HG03520 (cell line): Measurements from ENCODE around the gene MAPK6.
A peak's percentile ranks its signal among the peaks of the same experiment; 100 is the strongest.

Source experiments
- ATAC-seq: cut with Tn5 transposase; IDR thresholded peaks from one replicate; pipeline ENCODE4 v1.9.1; 2021; ENCODE audit warnings: mild to moderate bottlenecking, moderate library complexity; ENCODE audit not compliant: unreplicated experiment

MAPK6 gene

DNA sequence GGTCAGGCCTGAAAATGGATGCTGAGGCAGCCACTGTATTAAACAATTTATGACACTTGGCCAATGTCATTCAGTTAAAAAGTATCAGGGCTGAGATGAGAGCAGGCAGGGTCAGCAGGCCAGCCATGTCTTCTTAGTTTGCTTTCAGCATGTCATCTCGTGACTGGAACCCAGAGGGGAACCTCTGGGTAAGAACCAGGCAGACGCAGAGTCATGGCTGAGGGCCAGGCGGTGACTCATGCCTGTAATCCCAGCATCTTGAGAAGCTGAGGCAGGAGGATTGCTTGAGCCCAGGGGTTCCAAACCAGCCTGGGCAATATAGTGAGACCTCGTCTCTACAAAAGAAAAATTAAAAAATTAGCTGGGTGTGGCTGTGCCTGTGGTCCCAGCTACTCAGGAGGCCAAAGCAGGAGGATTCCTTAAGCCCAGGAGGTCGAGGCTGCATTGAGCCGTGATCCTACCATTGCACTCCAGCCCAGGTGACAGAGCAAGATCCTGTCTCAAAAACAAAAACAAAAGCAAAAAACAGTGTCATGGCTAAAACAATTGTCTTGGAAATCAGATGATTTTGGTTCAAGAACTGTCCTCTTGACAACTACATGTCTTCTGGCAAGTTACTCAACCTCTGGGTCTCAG lies 81.9 kb downstream of the MAPK6 start:
- ATAC-seq, result no peak

GRCh38 chr15:52101542-52102323 lies 82.7 kb downstream of the MAPK6 start:
- no peak for ATAC-seq

- no peak for ATAC-seq
Measured at GRCh38 chr15:52102463-52102862, 83.4 kb downstream of the MAPK6 start.

GRCh38 chr15:52103217-52104207 lies 84.5 kb downstream of the MAPK6 start:
- ATAC-seq, result peak; percentile 80

DNA sequence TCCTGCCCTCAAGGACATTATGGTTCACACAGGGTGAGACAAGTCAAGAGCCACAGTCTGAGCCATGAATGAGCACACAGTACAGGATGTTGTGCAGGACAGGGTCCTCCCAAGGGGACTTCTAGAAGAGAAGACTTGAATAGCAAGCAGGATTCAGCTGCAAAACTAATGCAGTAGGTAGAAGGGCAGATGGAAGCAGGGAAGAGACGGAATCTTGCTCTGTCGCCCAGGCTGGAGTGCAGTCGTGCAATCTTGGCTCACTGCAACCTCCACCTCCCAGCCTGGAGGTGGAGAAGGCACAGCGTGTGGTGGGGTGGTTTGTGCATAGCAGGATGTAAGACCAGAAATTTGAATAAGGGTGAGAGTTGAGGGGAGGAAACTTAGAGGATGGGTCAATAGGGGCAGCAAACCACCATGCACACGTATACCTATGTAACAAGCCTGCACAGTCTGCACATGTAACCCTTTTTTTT lies 85.5 kb downstream of the MAPK6 start:
- no peak for ATAC-seq

DNA sequence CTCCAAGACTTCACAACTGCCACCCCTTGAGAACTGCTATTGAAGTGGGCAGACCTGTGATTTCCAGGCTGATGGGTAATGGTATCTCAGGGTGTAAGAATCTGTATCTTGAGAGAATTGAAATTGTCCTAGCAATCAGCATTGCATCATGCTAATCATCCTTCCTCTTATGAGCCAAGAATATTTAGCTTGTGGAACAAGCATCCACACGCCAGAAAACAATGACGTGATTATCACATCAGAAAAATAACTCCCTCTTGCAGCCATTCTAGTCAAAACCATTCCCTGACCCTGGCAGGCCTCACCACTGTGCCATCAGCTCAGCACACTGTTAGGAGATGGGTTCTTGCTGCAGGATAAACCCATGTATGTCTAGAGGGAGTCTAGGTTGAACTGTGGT lies 86.8 kb downstream of the MAPK6 start:
- ATAC-seq, result no peak

DNA sequence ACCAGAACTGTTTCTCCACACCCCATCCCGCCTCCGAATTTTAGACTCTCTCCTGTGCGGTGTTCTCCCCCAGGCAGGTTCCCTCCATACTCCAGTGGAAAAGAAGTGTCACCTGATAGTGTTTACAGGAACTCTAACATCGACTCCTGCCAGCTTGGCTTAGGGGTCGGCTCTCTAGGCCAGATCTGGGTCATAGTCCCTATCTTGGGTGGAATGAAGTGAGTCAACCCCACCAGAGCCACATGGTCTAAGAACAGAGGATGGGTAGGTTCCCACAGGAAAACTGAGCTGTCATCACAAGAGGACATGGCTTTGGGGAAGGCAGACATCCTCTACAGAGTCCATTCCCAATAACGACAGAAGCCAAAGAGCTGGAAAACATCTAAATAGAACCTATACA lies 87.6 kb downstream of the MAPK6 start:
- no peak for ATAC-seq

DNA sequence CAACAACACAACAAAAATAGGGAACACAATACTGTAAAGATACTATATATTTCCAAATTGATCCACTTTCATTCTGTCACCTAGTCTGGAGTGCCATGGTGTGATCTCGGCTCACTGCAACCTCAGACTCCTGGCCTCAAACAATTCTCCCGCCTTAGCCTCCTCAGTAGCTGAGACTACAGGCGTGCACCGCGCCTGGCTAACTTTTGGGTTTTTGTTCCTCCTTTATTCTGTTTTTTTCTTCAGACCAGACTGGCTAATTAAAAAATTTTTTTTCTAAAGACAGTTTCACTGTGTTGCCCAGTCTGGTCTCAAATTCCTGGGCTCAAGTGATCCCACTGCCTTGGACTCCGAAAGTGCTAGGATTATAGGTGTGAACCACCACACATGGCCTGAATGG lies 88.2 kb downstream of the MAPK6 start:
- no peak for ATAC-seq

- ATAC-seq, result no peak
Measured at GRCh38 chr15:52109559-52110451, 90.8 kb downstream of the MAPK6 start.

DNA sequence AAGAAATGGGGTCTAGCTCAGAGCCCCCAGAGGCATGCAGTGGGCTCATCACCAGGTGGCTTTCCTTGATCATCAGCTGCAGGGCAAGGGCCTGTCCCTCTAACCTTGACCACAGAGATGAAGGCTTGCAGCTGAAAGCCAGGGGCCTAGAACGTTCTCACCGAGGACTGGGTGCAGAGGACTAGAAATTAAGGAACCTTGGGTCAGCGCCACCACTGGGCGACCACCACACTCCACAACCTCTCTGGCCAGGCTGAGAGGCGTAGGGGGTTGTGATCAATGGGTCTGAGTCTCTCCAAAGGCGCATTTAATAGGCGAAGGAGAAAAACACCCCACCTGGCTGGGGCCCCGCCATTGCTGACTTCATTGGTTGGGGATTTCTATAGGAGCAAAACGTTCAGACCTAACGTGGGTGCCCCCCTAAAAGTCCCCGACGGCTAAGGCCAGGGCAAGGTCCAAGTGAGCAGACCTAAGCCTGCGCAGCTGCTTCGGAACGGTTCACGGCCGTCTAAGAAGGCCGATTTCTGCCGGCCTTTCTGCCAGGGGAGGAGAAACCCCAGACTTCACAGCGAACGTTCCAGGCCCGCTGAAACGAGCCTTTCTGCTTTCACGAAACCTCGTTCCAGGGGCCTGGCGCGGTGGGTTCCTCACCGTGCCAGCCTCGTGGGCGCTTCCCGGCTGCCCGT lies 92.6 kb downstream of the MAPK6 start:
- ATAC-seq, result no peak

GRCh38 chr15:52112203-52112750 lies 93.3 kb downstream of the MAPK6 start:
- no peak for ATAC-seq

GRCh38 chr15:52113235-52113634 lies 94.2 kb downstream of the MAPK6 start:
- no peak for ATAC-seq

- ATAC-seq, result no peak
Measured at GRCh38 chr15:52113708-52114107, 94.7 kb downstream of the MAPK6 start.

DNA sequence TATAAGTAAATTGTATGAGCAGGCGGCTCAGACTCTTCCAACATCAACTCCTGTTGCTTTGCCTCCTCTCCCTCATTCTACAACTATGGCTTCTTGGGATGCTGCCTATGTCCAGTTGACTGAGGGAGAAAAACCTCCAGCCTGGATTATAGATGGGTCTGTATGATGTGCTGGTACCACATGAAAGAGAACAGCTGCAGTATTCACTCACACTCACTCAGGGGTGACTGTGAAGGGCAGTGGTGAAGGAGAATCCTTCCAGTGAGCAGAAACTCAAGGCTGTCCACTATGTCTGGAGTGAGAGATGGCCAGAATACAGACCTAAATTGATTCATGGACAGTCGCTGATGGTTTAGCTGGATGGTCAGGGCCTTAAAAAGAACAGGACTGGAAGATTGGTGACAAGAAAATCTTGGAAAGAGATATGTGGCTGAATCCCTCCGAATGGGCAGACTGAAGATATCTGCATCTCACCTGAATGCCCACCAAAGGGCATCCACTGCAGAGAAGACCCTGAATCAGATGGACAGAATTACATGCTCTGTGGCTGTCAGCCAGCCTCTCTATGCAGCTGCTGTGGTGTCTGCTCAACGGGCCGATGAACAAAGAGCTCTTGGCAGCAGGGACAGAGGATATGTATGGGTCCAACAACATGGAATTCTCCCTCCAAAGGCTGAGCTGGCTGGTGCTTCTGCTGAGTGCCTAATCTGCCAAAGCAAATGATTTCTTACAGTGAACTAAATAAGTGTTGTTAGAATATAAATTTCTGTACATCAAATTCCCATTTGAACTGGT lies 95.4 kb downstream of the MAPK6 start:
- ATAC-seq, result no peak

DNA sequence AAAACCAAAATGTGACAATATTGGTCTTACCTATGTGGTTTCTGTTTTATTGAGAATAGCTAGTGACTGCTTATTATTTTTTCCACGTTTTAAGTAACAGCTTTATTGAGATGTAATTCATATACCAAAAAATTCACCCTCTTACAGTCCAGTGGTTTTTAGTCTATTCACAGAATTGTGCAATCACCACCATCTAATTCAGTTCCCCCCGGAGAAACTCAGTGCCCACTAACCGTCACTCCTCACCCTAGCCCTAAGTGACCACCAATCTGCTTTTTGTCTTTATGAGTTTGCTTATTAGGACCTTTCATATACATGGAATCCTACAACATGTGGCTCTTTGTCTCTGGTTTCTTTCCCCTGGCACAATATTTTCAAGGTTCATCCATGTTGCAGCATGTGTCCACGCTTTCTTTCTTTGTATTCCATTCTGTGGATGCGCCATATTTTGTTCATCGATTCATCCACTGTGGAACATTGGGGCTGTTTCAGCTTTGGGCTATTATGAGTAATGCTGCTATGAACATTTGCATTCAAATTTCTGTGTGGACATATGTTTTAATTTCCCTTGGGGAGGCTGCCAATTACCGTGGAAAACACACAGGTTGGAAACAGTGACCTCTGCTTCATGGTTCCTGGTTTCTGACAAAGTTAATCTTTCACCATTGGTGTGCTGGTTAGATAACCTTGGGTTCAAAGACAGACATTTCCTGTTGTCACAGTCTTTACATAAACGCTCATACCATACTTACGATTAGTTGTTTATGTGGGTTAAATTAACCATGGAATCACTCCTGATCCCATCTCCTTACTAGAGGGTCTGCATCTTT lies 96.8 kb downstream of the MAPK6 start:
- ATAC-seq, result no peak
